Endothelial cell (in vitro differentiated cells): ENCODE results near the gene NEUROD2. TPM values are rescaled to one million over a fixed set of nuclear protein-coding genes. Genes with fewer than 3 reads are reported as not detected.

Experiments used
- DNase-seq: peaks from one replicate; pipeline ENCODE4 v3.0.0; 2021; ENCODE audit warnings: low spot score
- H3K27ac Mint-ChIP-seq: one replicate; pipeline ENCODE4 v1.8.0; 2021; ENCODE audit warnings: mixed read lengths, inconsistent platforms; ENCODE audit not compliant: unreplicated experiment
- H3K27me3 Mint-ChIP-seq: one replicate; pipeline ENCODE4 v1.8.0; 2021; ENCODE audit warnings: mild to moderate bottlenecking, moderate library complexity, mixed read lengths, inconsistent platforms; ENCODE audit not compliant: unreplicated experiment
- H3K36me3 Mint-ChIP-seq: one replicate; pipeline ENCODE4 v1.8.0; 2021; ENCODE audit warnings: mild to moderate bottlenecking, low read depth, mixed read lengths, inconsistent platforms; ENCODE audit not compliant: unreplicated experiment
- H3K4me1 Mint-ChIP-seq: one replicate; pipeline ENCODE4 v1.8.0; 2021; ENCODE audit warnings: mild to moderate bottlenecking, mixed read lengths, inconsistent platforms; ENCODE audit not compliant: unreplicated experiment
- H3K4me3 Mint-ChIP-seq: one replicate; pipeline ENCODE4 v1.8.0; 2021; ENCODE audit warnings: mild to moderate bottlenecking, mixed read lengths, inconsistent platforms; ENCODE audit not compliant: unreplicated experiment
- H3K9me3 Mint-ChIP-seq: one replicate; pipeline ENCODE4 v1.8.0; 2021; ENCODE audit warnings: mixed read lengths, inconsistent platforms; ENCODE audit not compliant: unreplicated experiment
- CTCF ChIP-seq: fragments of 200-600 bp; sonication (generic); IDR thresholded peaks from one replicate; pipeline ENCODE4 v1.5.0; 2021; ENCODE audit warnings: antibody characterized with exemption; ENCODE audit not compliant: unreplicated experiment
- total RNA-seq: library from RNA; stranded (reverse); fragmentation: NEBNext Ultra II Directional; extraction: Animal tissue kit (Norgen Biotek cat#: 25700); gene quantifications from one replicate; pipeline ENCODE4 v1.2.1, GENCODE V29; 2021; ENCODE audit not compliant: unreplicated experiment

NEUROD2 gene
- total RNA-seq, 1 donor from 2014 or later: not detected

GRCh38 chr17:39627712-39628516 lies 20.2 kb upstream of the NEUROD2 start:
- peaks cover 16% of the 10 kb centered on the region for H3K4me1 Mint-ChIP-seq
- H3K27ac Mint-ChIP-seq: no peak overlapping the region
- H3K36me3 Mint-ChIP-seq: no peaks in the 10 kb centered on the region
- no peak overlapping the region for H3K4me3 Mint-ChIP-seq
- DNase-seq: no peak
- no peak for TF ChIP-seq CTCF
- peaks cover 19% of the 10 kb centered on the region for H3K27me3 Mint-ChIP-seq
- H3K9me3 Mint-ChIP-seq: no peaks in the 10 kb centered on the region

GRCh38 chr17:39627047-39627711 lies 19.5 kb upstream of the NEUROD2 start:
- no peak for DNase-seq
- H3K36me3 Mint-ChIP-seq: no peaks in the 10 kb centered on the region
- peaks cover 16% of the 10 kb centered on the region for H3K4me1 Mint-ChIP-seq
- H3K4me3 Mint-ChIP-seq: peak overlapping the region; percentile 81
- H3K9me3 Mint-ChIP-seq: no peaks in the 10 kb centered on the region
- no peak for TF ChIP-seq CTCF
- no peak overlapping the region for H3K27ac Mint-ChIP-seq
- peaks cover 19% of the 10 kb centered on the region for H3K27me3 Mint-ChIP-seq

- DNase-seq: no peak
- Mint-ChIP-seq H3K4me1 (peaks cover 9% of the 10 kb centered on the region), H3K4me3 (peak within 1 kb of the TSS; percentile 81), H3K27me3 (peaks cover 22% of the 10 kb centered on the region), H3K36me3 (no peaks in the 10 kb centered on the region), H3K27ac (no peak within 1 kb of the TSS), H3K9me3 (no peaks in the 10 kb centered on the region)
- TF ChIP-seq CTCF: no peak
Measured at GRCh38 chr17:39626171-39627046, 18.7 kb upstream of the NEUROD2 start, which contains the start of gene PPP1R1B. PPP1R1B (plus strand) TSS chr17:39626952; CDS start chr17:39627393, 441 bp downstream.

- DNase-seq: no peak
- no peak for TF ChIP-seq CTCF
- no peaks in the 10 kb centered on the region for H3K9me3 Mint-ChIP-seq
- peak overlapping the region; percentile 31 for H3K4me3 Mint-ChIP-seq
- H3K4me1 Mint-ChIP-seq: peaks cover 4% of the 10 kb centered on the region
- no peak overlapping the region for H3K27ac Mint-ChIP-seq
- H3K36me3 Mint-ChIP-seq: no peaks in the 10 kb centered on the region
- peaks cover 18% of the 10 kb centered on the region for H3K27me3 Mint-ChIP-seq
Measured at GRCh38 chr17:39625198-39625785, 17.6 kb upstream of the NEUROD2 start.
